K562 (cell line): ENCODE measurements around the gene VWA1. TPM values are rescaled to one million over a fixed set of nuclear protein-coding genes. Genes with fewer than 3 reads are reported as not detected.

Experiments used
- ATAC-seq: fragments of 200-7000 bp; cut with Tn5 transposase; 3 replicates; pipeline ENCODE4 v1.9.1; 2020; ENCODE audit warnings: moderate library complexity
- BruUV-seq: library from RNA; stranded (reverse); fragments of 400-500 nt; replicated peaks from 2 replicates; lab custom pipeline; 2021; lab: Mats Ljungman, UMichigan
- CTCF ChIA-PET: fragments of 300-600 bp; formaldehyde crosslinking; extraction: SDS; loops from one replicate; lab custom pipeline; 2021; ENCODE audit warnings: low intra/inter-chr PET ratio; lab: Yijun Ruan, JAX
- POLR2A ChIA-PET: fragments of 300-600, 350-650 bp; sonication (Branson Sonifier 250); formaldehyde crosslinking; extraction: SDS; loops from one replicate; lab custom pipeline; 2021; ENCODE audit warnings: antibody characterized with exemption, inconsistent platforms; lab: Yijun Ruan, JAX
- DNase-seq, 4 experiments: peaks; one replicate each; pipeline versions ENCODE4 v3.0.0 to v3.0.0-alpha.2; 2011 to 2018; ENCODE audit warnings: low spot score in 3 of 4, mixed read lengths in 3 of 4; ENCODE audit errors: extremely low read depth in 1 of 4
- FAIRE-seq: peaks from 2 replicates; lab custom pipeline; 2011; peaks lifted over from hg19 to GRCh38; lab: Jason Lieb, UNC
- H2AFZ ChIP-seq: 2 replicates; pipeline ENCODE4 v1.6.0; 2011; ENCODE audit warnings: low read depth, low read length, control low read depth, inconsistent platforms
- H3K27ac ChIP-seq: fragments of 200-600 bp; 3 replicates; pipeline ENCODE4 v1.8.0; 2011; ENCODE audit warnings: low read depth, mild to moderate bottlenecking, control low read depth, inconsistent platforms, low read length, moderate library complexity, mixed read lengths; ENCODE audit errors: extremely low read depth
- H3K27me3 ChIP-seq, 2 experiments: fragments of 300-600 bp in 1 of 2; 2 replicates in 1 of 2; 3 replicates in 1 of 2; pipeline versions ENCODE4 v1.6.0 to v1.8.0; 2011; ENCODE audit warnings: inconsistent platforms in 2 of 2, low read length in 2 of 2, mild to moderate bottlenecking in 1 of 2, mixed read lengths in 1 of 2, moderate library complexity in 1 of 2; ENCODE audit not compliant: control insufficient read depth in 2 of 2, insufficient read depth in 2 of 2
- H3K36me3 ChIP-seq: fragments of 300-600 bp; 3 replicates; pipeline ENCODE4 v1.8.0; 2011; ENCODE audit warnings: mild to moderate bottlenecking, low read length, inconsistent platforms; ENCODE audit not compliant: control insufficient read depth, insufficient read depth
- H3K4me1 ChIP-seq, 2 experiments: fragments of 200-600 bp in 1 of 2; replicated peaks in 1 of 2; 2 replicates in 1 of 2; 3 replicates in 1 of 2; pipeline versions ENCODE4 v1.5.1 to v1.8.0; 2011; ENCODE audit warnings: inconsistent platforms in 2 of 2, low read length in 2 of 2, mild to moderate bottlenecking in 1 of 2, mixed read lengths in 1 of 2, moderate library complexity in 1 of 2; ENCODE audit not compliant: control insufficient read depth in 2 of 2, insufficient read depth in 2 of 2
- H3K4me2 ChIP-seq: 2 replicates; pipeline ENCODE4 v1.6.1; 2011; ENCODE audit warnings: low read length, control low read depth, inconsistent platforms, mixed read lengths; ENCODE audit not compliant: insufficient read depth
- H3K4me3 ChIP-seq: fragments of 200-600 bp; sonication (generic), shearing (Covaris generic); 2 replicates; pipeline ENCODE4 v1.5.1; 2016; ENCODE audit warnings: control low read depth, inconsistent platforms
- H3K79me2 ChIP-seq: fragments of 200-600 bp; 3 replicates; pipeline ENCODE4 v1.8.0; 2011; ENCODE audit warnings: low read length, inconsistent platforms; ENCODE audit not compliant: control insufficient read depth, insufficient read depth
- H3K9ac ChIP-seq, 2 experiments: 2 replicates each; pipeline versions ENCODE4 v1.6.0 to v1.6.1; 2011; ENCODE audit warnings: low read depth in 2 of 2, low read length in 2 of 2, control low read depth in 1 of 2, inconsistent platforms in 1 of 2, mild to moderate bottlenecking in 1 of 2, mixed read lengths in 1 of 2; ENCODE audit not compliant: insufficient read depth in 1 of 2
- H3K9me1 ChIP-seq: one replicate; pipeline ENCODE4 v1.6.0; 2011; ENCODE audit warnings: inconsistent platforms, mild to moderate bottlenecking, low read length, moderate library complexity; ENCODE audit not compliant: control insufficient read depth, insufficient read depth
- H3K9me3 ChIP-seq: replicated peaks from 2 replicates; pipeline ENCODE4 v1.5.1; 2011; ENCODE audit warnings: low read depth, low read length, inconsistent platforms; ENCODE audit not compliant: control insufficient read depth, insufficient read depth
- H4K20me1 ChIP-seq: replicated peaks from 2 replicates; pipeline ENCODE4 v1.6.1; 2011; ENCODE audit warnings: low read length, inconsistent platforms, mixed read lengths; ENCODE audit not compliant: control insufficient read depth, insufficient read depth
- CBFA2T2 ChIP-seq: fragments of 450-650 bp; conservative IDR thresholded peaks from 2 replicates; pipeline ENCODE4 v1.6.1; 2017; ENCODE audit warnings: mild to moderate bottlenecking
- CHD4 ChIP-seq: fragments of 200-600 bp; sonication (generic); IDR thresholded peaks from 3 replicates; pipeline ENCODE4 v1.6.1; 2012; ENCODE audit warnings: low read depth, mild to moderate bottlenecking, mixed read lengths, low read length, inconsistent platforms; ENCODE audit not compliant: insufficient read depth, insufficient replicate concordance, poor library complexity, severe bottlenecking
- ELF1 ChIP-seq: fragments of 200-800 bp; sonication (Bioruptor generic); IDR thresholded peaks from 2 replicates; pipeline ENCODE4 v1.6.1; 2016; ENCODE audit warnings: missing genetic modification characterization, missing compliant biosample characterization
- IRF1 ChIP-seq: sonication (generic); formaldehyde crosslinking; IDR thresholded peaks from 2 replicates; pipeline ENCODE4 v1.8.0; 2022; ENCODE audit warnings: missing genetic modification reagents, mild to moderate bottlenecking, borderline replicate concordance
- MAFK ChIP-seq: IDR thresholded peaks from 2 replicates; pipeline ENCODE4 v1.6.1; 2011; ENCODE audit warnings: low read length, improper control_type of control experiment
- MLX ChIP-seq, 2 experiments: fragments of 450-650 bp in 1 of 2; sonication (generic) in 1 of 2; formaldehyde crosslinking; conservative IDR thresholded peaks; 2 replicates each; pipeline versions ENCODE4 v1.4.0 to v1.8.1; 2020 to 2022; ENCODE audit warnings: mild to moderate bottlenecking in 1 of 2, missing genetic modification reagents in 1 of 2
- SIN3B ChIP-seq: fragments of 450-650 bp; IDR thresholded peaks from 2 replicates; pipeline ENCODE4 v1.6.1; 2017; ENCODE audit warnings: low read depth, mild to moderate bottlenecking, moderate library complexity
- STAT6 ChIP-seq: sonication (generic); formaldehyde crosslinking; IDR thresholded peaks from 2 replicates; pipeline ENCODE4 v1.8.1; 2023; ENCODE audit warnings: mild to moderate bottlenecking, missing genetic modification reagents
- THRB ChIP-seq: fragments of 450-650 bp; formaldehyde crosslinking; conservative IDR thresholded peaks from 2 replicates; pipeline ENCODE4 v1.4.0; 2022; ENCODE audit warnings: mild to moderate bottlenecking, missing genetic modification characterization
- ZBTB12 ChIP-seq: fragments of 250-450 bp; sonication (Bioruptor Pico); IDR thresholded peaks from 2 replicates; pipeline ENCODE4 v1.4.0; 2020
- ZNF146 ChIP-seq: IDR thresholded peaks from one replicate; pipeline ENCODE4 v1.6.1; 2018; ENCODE audit warnings: missing compliant biosample characterization; ENCODE audit not compliant: unreplicated experiment
- ZNF184 ChIP-seq: sonication (generic); formaldehyde crosslinking; IDR thresholded peaks from 2 replicates; pipeline ENCODE4 v1.5.0; 2020; ENCODE audit warnings: missing genetic modification reagents
- ZNF75A ChIP-seq: fragments of 450-650 bp; formaldehyde crosslinking; IDR thresholded peaks from 2 replicates; pipeline ENCODE4 v1.4.0; 2020; ENCODE audit warnings: mild to moderate bottlenecking
- ZNF79 ChIP-seq: fragments of 250-450 bp; sonication (Bioruptor Pico); IDR thresholded peaks from 2 replicates; pipeline ENCODE4 v1.4.0; 2020; ENCODE audit warnings: low read depth, mild to moderate bottlenecking, moderate library complexity
- WGBS: fragments of 100-300 bp; shearing (Covaris generic); methylation state at CpG from one replicate; pipeline ENCODE4 v1.1.6; 2016; ENCODE audit warnings: low coverage, mixed read lengths; ENCODE audit not compliant: insufficient coverage; ENCODE audit errors: missing lambda C conversion rate; 5-methylcytosine and 5-hydroxymethylcytosine counted together
- in situ Hi-C: fragments of 300-500 bp; cut with MboI; formaldehyde crosslinking; loops from 4 replicates; pipeline ENCODE4 v1.15.0; 2018; ENCODE audit warnings: inconsistent platforms, mixed read lengths
- intact Hi-C: fragments of 100-400 bp; cut with micrococcal nuclease; formaldehyde crosslinking; loops from 2 replicates; pipeline ENCODE4 v1.14.2; 2022
- polyA plus RNA-seq, 8 experiments: library from polyadenylated mRNA; depleted of rRNA in 4 of 8; stranded (reverse) in 5 of 8; unstranded in 3 of 8; fragments of >200 nt; fragmentation: Nextera tagmentation in 2 of 8; fragmentation: Illumina TruSeq in 1 of 8; extraction: Ambion mirVana in 2 of 8; extraction: Trizol in 1 of 8; gene quantifications; 2 replicates each; pipeline versions ENCODE4 v1.2.1 to v1.2.3, GENCODE V29; 2011 to 2014; ENCODE audit warnings: inconsistent platforms in 1 of 8, missing spikeins in 1 of 8
- total RNA-seq, 7 experiments: library from RNA; depleted of rRNA in 6 of 7; stranded (reverse); fragments of >200 nt in 6 of 7; fragmentation: Illumina TruSeq in 2 of 7; extraction: Trizol in 2 of 7; gene quantifications; 2 replicates each; pipeline versions ENCODE4 v1.2.1 to v1.2.3, GENCODE V29; 2011 to 2021; ENCODE audit warnings: low replicate concordance in 1 of 7

VWA1 gene
- total and polyA plus RNA-seq, 9 of the 15 experiments (the other 6 are each of a cell fraction or from before 2014, with no cell fraction given), result 0.01 to 6.4 (median 0.85) TPM

- CTCF ChIA-PET, result no interaction called here
- Histone ChIP-seq H3K4me2 (no peak overlapping the region), H3K79me2 (no peaks in the 10 kb centered on the region), H4K20me1 (no peaks in the 10 kb centered on the region), H2AFZ (no peak overlapping the region)
- in situ Hi-C loops, result no loop called here
- TF ChIP-seq ZNF75A (no peak), ZNF146 (CRISPR knock-in tag) (no peak), ZNF184 (CRISPR knock-in tag) (no peak), MAFK (no peak), ZBTB12 (CRISPR knock-in tag) (no peak), MLX (CRISPR knock-in tag; conservative IDR thresholded peaks at IDR 0.05) (no peak), STAT6 (no peak), IRF1 (CRISPR knock-in tag) (no peak), CHD4 (no peak), CBFA2T2 (no peak), SIN3B (no peak), THRB (CRISPR knock-in tag) (no peak), ZNF79 (CRISPR knock-in tag) (no peak), ELF1 (no peak)
- TF ChIP-seq, all 486 proteins: peak for 0
- Histone ChIP-seq H3K9me1 (no peaks in the 10 kb centered on the region), H3K27ac (no peak overlapping the region), H3K36me3 (no peaks in the 10 kb centered on the region), H3K4me3 (no peak overlapping the region), H3K27me3 (no peaks in the 10 kb centered on the region), H3K4me1 (peaks cover 3 to 25% of the 10 kb centered on the region in 2 experiments; a peak in 4 of 5 replicates), H3K9me3 (no peaks in the 10 kb centered on the region), H3K9ac (peak overlapping the region in 1 of 2 experiments; percentile 39; a peak in 1 of 4 replicates)
- intact Hi-C loops, result no loop called here
- FAIRE-seq (no peak), ATAC-seq (no peak), DNase-seq (no peak)
- POLR2A ChIA-PET, result interaction anchor here (0.6 to 1.2 kb wide), 3 partner anchors 11 to 55 kb away, joined by 3 to 4 read pairs (median 3); partner anchors contain the start of gene CCNL2
- BruUV-seq, result no TSS peak
- WGBS, result 86% methylated on average over 26 of the region's 112 CpGs
Measured at GRCh38 chr1:1419813-1420653, 15.5 kb upstream of the VWA1 start.
